ENCODE measurements around the gene SYCP2L.
"Not testable (repeated sequence)": the region's sequence is repeated elsewhere in the genome, so short reads cannot be mapped to it uniquely, and the experiment has no call there.

GRCh38 chr6:10919520-10919919, 32.7 kb downstream of the SYCP2L start:
- TF ChIP-seq POLR2AphosphoS5 (IDR thresholded peaks at IDR 0.05; ENCODE audit: low read depth, low read length); POLR2A (IDR thresholded peaks at IDR 0.05; ENCODE audit: low read depth, low read length); TAF1 (IDR thresholded peaks at IDR 0.05; ENCODE audit: borderline replicate concordance, low read depth, low read length): not testable (repeated sequence)

Measured in GM12892 (cell line).